HG02759 (cell line): ENCODE data around the gene SLC2A5.

Source experiments
- ATAC-seq: cut with Tn5 transposase; IDR thresholded peaks from one replicate; pipeline ENCODE4 v1.9.1; 2021; ENCODE audit warnings: mild to moderate bottlenecking, moderate library complexity; ENCODE audit not compliant: unreplicated experiment

Gene SLC2A5

DNA sequence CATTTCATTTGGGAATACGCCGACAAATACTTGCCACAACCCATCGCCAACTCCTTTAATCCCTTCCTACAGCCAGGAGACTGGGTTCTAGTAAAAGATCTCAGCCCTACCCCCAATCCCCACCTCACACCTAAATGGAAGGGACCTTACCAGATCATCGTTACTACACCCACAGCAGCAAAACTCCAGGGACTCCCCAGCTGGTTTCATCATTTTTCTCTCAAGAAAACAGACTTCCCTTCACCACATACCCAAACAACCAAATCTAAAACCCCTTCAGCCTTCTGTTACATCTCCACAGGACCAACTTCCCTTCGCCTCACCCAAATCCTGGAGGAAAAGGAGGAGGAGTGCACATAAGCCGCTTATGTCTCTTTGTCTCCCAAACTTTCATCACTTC, 23.7 kb upstream of the SLC2A5 start:
- ATAC-seq = no peak

DNA sequence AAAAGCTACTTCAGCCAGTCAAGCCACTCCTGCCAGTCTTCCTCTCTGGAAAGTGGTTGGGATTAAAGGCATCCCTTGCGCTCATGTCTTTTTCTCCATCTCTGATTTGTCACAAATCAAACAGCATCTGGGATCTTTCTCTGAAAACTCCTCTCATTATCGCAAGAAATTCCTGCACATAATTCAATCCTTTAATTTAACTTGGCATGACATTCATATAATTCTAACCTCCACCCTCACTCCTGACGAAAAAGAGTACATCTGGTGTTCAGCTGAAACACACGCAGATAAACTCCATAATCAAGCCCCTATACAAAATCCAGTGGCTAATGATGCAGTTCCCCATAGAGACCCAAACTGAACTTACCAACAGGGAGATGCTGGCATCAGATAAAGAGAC, 19.4 kb upstream of the SLC2A5 start:
- no peak for ATAC-seq

DNA sequence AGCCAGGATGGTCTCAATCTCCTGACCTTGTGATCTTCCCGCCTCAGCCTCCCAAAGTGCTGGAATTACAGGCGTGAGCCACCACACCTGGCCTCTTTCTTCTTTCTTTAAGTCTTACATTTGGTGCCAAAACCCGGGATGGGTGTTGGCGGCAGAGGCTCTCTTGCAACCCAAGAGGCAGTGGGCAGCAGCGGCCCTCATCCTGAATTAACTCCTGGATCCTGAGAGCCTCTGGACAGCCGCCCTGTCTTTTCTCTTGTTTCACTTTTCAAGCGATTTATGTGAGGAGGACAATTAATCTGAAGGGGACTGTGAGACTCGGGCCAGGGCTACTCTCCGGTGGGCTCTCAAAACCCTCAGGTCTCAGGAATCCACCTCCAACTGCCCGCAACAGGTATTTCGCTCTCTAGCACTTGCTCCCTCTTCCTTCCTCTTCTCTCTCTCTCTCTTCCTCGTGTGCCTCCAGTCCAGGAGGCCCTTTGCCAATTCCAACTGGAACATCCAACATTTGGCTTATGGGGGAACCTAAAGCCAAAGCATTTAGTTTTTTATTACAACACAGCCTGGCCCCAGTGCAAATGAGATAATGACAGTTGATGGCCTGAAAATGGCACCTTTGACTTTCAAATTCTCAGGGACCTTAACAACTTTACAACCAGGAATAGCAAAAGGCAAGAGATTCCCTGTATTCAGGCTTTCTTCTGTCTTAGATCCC, 18.1 kb upstream of the SLC2A5 start:
- ATAC-seq = no peak

DNA sequence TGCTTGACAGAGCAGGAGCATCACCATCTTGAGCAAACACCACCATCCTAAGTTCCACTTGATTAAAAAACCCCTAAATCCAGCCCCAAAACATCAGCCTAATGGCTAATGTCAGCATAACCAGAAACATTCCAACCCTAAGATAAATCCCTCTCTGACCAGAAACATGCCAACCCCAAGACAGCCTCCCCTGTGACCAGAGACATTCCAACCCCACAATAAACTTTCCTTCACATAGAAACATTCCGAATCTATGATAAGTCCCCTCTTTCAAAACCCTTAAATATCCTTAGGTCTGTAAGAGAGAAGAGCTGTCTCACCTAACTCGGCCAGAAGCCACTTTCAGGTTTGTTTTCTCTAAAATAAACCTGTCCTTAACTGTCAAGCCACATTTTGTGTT, 17.4 kb upstream of the SLC2A5 start:
- no peak for ATAC-seq

DNA sequence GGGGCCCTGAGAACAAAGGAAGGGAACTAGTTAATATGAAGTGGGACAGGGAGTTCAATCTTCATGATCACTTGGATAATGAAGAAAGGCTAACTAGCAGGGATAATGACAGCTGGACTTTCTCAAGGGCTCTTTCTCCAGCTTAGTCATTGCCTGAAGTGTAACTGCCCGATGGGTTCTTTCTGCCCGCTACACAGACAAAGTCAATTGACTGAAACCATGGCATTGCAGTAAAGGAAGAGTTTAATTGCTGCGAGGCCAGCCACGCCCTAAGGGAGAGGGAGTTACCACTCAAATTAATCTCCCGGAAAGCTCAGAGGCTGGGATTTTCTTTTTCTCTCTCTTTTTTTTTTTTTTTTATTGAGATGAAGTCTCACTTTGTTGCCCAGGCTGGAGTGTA, 16.6 kb upstream of the SLC2A5 start:
- no peak for ATAC-seq

DNA sequence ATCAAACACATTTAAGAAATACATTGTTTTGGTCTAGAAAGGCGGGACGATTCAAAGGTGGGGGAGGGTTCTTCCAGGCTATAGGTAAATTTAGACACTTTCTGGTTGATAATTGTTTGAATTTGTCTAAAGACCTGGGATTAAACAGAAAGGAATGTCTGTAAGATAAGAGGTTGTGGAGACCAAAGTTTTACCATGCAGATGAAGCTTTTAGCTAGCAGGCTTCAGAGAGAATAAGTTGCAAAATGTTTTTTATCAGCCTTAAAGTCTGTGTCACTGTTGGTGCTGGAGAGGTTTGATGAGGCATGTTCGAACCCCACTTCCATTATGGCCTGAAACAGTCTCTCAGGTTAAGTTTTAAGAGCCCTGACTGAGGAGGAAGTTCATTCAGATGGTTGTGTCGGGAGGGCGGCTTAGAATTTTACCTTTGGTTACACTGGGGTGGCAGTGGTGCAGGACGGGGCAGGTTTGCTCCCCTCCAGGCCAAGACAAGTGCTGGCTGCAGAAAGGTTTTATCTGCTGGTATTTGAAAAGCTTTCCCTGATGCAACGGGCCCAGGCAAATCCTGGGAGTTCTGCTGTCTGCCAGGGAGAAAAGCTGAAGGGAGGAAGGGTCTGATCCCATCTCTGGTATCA, 16.0 kb upstream of the SLC2A5 start:
- ATAC-seq = no peak

DNA sequence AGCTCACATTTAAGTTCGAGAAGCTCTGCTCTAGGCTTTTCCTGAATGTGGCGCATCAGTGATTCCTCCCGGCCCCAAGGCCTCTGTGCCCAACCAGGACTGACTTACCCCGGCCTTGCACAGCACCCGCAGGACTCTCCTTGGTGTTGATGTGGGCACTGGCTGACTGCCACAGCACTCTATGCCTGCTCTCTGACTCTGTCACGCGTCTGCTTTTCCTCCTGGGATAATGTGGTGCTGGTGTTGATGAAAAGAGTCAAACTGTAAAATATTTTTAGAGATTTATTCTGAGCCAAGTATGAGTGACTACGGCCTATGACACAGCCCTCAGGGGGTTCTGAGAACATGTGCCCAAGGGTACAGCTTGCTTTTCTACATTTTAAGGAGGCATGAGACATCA, 15.5 kb upstream of the SLC2A5 start:
- no peak for ATAC-seq

DNA sequence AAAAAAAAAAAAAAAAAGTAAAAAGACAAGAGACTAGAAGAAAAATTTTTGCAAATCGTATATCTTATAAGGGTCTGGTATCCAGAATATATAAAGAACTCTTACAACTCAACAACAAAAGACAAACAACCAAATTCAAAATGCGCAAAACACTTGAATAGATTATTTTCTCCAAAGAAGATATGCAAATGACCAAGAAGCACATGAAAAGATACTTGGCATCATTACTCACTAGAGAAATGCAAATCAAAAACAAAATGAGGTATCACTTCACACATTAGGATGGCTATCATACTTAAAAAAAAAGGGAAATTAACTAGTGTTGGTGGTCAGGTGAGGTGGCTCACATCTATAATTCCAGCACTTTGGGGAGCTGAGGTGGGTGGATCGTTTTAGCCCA, 12.0 kb upstream of the SLC2A5 start:
- ATAC-seq = no peak

DNA sequence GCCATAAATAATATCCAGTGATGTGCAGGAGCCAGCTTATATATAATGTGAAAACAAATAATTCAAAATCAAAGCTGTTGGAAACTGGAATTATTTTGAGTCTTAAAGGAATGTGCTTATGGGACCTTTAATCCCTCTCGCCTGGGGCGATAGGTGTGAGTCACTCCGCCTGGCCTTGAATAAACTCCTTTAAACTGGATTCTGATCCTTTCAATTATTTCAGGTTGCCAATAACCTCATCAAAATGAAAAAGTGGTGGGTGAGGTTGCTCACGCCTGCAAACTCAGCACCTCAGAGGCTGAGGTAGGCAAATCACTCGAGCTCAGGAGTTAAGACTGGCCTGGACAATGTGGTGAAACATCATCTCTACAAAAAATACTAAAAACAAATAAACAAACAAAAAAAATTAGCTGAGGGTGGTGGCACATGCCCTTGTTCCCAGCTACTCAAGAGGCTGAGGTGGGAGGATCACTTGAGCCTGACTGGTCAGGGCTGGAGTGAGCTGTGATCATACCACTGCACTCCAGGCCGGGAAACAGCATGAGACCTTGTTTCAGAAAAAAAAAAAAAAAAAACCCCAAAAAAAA, 11.4 kb upstream of the SLC2A5 start:
- ATAC-seq = no peak

DNA sequence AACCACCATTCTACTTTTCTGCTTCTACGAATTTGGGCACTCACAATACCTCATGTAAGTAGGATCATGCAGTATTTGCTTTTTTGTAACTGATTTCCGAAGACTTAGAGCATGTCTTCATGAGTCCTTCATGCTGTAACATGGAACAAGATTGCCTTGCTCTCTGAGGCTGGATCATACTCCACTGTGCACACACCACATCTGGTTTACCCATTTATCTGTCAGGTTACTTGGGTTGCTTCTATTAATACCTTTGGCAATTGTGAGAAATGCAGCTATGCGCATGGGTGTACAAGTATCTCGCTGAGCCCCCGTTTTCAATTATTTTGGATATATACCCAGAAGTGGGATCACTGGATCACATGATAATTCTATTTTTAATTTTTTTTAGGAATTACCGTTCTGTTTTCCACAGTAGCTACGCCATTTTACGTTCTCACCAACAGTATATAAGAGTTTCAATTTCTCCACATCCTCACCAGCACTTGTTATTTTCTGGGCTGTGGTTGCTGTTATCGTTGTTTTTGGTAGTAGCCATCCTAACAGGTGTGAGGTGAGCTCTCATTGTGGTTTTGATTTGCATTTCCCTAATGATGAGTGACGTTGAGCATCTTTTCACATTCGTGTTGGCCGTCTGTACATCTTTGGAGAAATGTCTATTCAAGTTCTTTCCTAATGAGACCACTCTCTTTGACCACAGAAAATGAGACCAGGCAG, 10.7 kb upstream of the SLC2A5 start:
- peak; percentile 42 for ATAC-seq

DNA sequence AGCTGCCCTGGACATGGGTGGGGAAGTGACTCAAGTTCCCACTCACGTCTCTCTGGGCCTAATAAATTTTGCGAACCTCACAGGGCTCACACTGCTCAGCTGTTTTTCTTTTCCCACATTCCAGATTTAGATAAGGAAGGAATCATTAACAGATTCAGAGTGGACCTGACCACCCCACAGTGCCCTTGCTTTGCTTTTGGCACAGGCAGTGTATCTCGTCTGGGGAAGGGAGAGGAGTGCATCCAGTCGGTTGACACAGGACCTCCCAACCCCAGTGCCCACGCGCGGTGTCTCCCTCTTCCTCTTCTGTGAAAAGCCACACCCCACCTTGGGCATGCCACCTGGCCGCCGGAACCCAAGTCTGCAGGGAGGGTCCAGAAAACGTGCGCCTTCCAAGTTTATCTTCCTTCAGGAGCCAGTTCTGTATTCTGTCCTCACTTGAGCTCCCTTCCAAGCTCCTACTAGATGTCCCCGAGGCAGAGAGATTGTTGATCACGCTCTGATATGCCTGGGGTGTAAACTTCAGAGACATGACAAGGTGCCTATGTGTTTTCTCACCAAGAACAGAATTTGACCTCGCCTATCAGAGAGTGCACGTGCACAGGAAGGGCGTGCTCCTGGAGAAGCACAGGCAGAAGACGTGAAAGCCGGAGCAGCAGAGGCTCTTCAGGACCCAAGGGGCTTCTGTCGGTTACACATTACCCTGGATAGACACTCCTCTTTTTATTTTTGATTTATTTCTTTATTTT, 9.5 kb upstream of the SLC2A5 start:
- no peak for ATAC-seq

DNA sequence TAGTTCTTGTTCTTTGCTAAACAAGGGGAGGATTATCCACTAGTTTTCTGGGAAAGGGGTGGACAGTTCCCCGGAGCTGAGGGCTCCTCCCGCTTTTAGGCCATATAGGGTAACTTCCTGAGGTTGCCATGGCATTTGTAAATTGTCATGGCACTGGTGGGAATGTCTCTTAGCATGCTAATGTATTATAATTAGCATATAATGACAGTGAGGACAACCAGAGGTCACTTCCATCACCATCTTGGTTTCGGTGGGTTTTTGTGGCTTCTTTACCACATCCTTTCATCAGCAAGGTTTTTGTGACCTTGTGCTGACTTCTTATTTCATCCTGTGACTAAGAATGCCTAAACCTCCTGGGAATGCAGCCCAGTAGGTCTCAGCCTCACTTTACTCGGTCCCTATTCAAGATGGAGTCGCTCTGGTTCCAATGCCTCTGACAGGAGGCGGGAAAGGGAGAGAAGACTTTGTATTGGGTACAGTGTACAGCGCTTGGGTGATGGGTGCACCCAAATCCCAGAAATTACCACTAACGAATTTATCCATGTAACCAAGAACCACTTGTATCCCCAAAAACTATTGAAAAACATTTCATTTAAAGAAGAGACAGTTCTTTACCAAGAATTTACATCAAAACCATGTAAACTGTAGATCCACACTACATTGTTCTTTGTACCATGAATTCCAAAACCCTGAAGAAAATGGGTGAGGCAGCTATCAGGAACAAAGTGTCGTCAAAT, 8.7 kb upstream of the SLC2A5 start:
- ATAC-seq = peak; percentile 58

DNA sequence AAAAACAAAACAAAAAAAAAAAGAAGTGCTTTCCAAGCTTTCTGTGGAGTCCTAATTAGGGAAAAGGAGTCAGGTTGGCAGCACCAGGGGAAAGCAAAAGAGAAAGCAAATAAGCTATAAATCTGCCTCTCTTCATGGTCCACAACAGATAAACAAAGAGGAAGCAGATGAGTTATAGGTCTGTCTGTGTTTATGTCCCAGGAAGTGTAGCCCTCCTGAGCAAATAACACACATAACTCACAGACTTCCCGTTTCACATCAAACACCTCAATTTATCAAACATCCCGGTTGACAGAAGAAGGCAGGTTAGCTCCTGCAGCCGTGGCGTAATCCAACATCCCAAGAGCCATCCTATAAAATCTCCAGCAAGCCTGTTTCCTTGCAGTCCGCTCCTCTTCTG, 5.6 kb upstream of the SLC2A5 start:
- no peak for ATAC-seq

DNA sequence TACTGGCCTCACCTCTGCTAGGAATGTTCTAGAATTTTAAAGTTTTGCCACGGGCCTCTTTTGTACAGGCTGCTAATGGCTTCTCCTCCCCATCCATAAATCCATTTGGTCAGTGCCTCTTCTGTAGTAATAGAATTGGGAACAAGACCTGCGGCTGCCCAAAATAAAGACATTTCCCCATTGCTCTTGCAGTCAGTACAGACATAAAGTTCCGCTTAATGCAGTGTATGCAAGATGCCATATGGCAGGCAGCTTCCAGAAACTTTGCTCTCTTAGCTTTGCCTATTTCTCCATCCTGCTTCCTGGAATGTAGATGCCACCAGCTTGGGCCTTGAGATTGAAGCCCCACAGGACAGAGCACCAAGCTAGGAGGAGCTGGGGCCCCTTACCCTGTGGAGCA, 3.7 kb upstream of the SLC2A5 start:
- ATAC-seq = no peak

DNA sequence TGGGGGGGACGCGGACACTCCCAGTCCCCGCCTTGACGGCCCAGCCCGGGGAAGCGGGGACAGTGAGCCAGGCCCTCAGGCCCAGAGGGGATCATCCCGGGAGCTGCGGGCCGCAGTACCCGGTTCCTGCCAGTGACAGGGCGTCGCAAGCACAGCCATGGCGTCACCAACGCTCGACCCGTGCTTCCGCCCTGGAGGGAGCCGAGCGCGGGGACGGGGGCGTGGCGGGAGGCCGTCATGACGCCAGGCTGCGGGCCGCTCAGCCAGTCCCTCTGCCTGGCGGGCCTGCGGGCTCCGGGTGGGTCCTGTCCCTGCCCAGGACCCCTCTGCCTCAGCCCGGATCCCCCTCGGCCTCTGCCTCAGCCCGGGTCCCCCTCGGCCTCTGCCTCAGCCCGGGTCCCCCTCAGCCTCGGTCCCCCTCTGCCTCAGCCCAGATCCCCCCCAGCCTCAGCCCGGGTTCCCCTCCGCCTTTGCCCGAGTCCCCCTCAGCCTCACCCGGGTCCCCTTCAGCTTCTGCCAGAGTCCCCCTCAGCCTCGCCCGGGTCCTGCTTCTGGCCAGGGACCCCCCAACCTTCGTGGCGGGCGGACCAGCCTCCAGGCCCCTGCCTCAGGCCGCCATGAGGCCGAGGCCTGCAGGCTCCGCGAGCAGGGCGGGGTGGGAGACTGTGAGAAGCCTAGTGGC, 2.3 kb upstream of the SLC2A5 start:
- no peak for ATAC-seq

DNA sequence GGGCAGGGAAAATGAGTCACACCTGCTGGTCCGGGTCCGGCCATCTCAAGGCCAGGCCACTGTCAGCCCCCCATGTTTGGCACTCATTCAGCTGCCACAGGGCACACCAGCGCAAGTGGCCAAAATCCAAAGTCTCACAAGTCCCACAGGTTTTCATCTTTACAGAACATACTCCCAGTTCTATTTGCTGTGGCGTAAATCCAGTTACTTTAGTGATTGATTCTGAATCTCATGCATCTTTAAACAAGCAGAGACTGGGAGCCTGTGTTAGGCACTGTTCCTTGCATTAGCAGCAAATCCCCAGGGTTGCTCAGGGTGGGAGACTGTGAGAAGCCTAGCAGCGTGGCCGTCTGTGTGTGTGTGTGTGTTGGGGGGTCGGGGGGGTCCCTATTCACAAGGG, 1.1 kb upstream of the SLC2A5 start:
- no peak for ATAC-seq

DNA sequence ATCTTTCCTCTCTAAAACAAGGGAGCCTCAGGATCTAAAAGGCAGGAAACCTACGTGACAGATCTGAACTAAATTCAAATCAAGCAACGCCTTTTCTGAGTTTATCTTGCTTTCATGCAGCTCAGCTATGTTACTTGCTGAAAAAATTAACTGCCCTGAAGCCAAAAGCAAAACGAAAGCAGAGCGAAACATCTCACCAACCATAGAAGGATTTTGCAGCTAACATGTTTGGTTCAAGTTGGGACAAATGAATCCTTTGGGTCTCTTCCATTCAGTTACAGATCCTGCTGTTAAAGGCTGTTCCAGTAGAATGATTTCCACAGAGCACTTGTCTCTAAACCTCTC, 482 bp downstream of the SLC2A5 start:
- no peak for ATAC-seq

DNA sequence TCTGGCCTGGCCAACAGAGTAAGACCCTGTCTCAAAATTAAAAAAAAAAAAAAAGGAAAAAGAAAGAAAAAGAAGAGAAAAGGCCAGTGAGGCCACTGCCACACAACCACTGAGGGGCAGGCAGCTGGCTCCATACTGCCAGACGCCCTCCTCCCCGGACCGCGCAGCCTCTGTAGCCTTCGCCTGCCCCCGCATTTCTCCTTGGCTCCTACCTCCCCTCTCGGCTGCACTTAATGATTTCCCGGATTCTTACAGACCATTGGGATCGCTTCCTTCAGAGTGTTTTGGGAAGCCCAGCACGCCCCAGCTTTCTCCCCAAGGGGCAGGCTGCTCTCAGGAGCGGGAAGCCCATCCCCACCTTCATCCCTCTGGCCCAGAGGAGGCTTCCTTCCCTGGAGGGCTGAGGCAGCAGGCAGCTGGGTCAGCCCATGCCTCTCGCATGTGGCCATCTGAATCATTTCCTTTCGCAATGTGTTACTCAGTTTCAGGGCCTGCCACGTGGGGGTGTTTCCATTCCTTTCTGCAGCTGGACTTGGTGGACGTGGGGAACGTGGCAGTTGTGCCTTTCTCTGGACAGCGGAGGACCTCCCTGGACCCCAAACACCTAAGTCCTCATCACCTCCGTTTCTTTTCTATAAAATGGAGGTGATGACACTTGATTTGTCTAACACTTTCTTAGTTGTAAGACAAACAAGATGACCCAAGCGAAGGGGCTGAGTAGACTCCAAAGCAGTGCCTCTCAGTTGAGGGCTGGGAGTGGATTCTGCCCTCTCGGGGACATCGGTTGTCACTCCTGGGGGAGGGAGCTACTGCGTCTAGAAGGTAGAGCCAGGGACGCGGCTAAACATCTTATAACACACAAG, 2.3 kb downstream of the SLC2A5 start:
- ATAC-seq = no peak

DNA sequence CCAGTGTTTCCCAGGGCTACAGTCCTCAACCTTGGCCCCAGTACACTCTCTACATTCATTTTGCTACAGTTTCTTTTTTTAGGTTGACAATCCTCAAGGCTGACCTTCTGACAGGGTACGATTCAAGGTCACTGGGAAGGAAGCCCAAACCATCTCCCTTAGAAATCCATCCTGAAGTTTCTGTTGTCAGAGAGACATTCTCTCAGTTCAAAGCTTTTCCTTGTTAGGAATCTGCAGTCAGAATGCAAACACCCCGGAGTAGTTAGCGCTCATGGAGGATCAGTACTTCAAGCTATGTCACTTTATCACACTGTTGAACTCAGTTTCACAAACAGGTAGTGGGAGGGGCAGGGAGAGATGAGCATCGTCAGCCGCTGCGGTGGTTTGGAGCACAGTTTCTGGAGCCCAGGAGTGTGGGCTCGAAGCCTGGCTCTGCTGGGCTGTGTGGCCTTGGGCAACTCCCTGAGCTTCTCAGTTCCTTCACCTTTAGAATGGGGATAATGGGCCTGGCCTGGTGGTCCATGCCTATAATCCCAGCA, 4.2 kb downstream of the SLC2A5 start:
- ATAC-seq = no peak
